HepG2 (cell line): ENCODE results near the gene NTMT1. TPM values are rescaled to one million over a fixed set of nuclear protein-coding genes. Genes with fewer than 3 reads are reported as not detected.

ENCODE experiments used
- ATAC-seq: fragments of 200-7000 bp; cut with Tn5 transposase; 3 replicates; pipeline ENCODE4 v1.9.1; 2020; ENCODE audit warnings: mild to moderate bottlenecking, moderate library complexity
- BruUV-seq: library from RNA; stranded (reverse); fragments of 400-500 nt; replicated peaks from 2 replicates; lab custom pipeline; 2021; lab: Mats Ljungman, UMichigan
- CTCF ChIA-PET: fragments of 300-600 bp; formaldehyde crosslinking; extraction: SDS; loops from one replicate; lab custom pipeline; 2021; ENCODE audit warnings: low total read pairs, inconsistent platforms, low intra/inter-chr PET ratio; lab: Yijun Ruan, JAX
- POLR2A ChIA-PET: fragments of 350-600 bp; sonication (Branson Sonifier 250); formaldehyde crosslinking; loops from one replicate; lab custom pipeline; 2020; ENCODE audit warnings: antibody characterized with exemption, inconsistent platforms; lab: Yijun Ruan, JAX
- DNase-seq: peaks from one replicate; pipeline ENCODE4 v3.0.0-alpha.2; 2015; ENCODE audit warnings: low spot score
- FAIRE-seq: peaks from 3 replicates; lab custom pipeline; 2011; peaks lifted over from hg19 to GRCh38; lab: Jason Lieb, UNC
- H2AFZ ChIP-seq: one replicate; pipeline ENCODE4 v1.6.1; 2011; ENCODE audit warnings: low read length, inconsistent platforms
- H3K27ac ChIP-seq: fragments of 300-600 bp; 3 replicates; pipeline ENCODE4 v1.8.0; 2011; ENCODE audit warnings: mixed run types, mild to moderate bottlenecking, mixed read lengths, low read length, inconsistent platforms; ENCODE audit not compliant: insufficient read depth; ENCODE audit errors: extremely low read length
- H3K27me3 ChIP-seq, 2 experiments: fragments of 200-600 bp in 1 of 2; 2 replicates in 1 of 2; 3 replicates in 1 of 2; pipeline versions ENCODE4 v1.6.0 to v1.8.0; 2011; ENCODE audit warnings: low read length in 2 of 2, mild to moderate bottlenecking in 2 of 2, moderate library complexity in 2 of 2, inconsistent platforms in 1 of 2; ENCODE audit not compliant: insufficient read depth in 2 of 2, control insufficient read depth in 1 of 2
- H3K36me3 ChIP-seq, 2 experiments: fragments of 200-600 bp in 1 of 2; replicated peaks in 1 of 2; 2 replicates in 1 of 2; 3 replicates in 1 of 2; pipeline versions ENCODE4 v1.5.1 to v1.8.0; 2011; ENCODE audit warnings: low read length in 2 of 2, inconsistent platforms in 1 of 2; ENCODE audit not compliant: insufficient read depth in 2 of 2, control insufficient read depth in 1 of 2
- H3K4me1 ChIP-seq: 2 replicates; pipeline ENCODE4 v1.5.1; 2012; ENCODE audit warnings: low read length, inconsistent platforms; ENCODE audit not compliant: insufficient read depth
- H3K4me2 ChIP-seq: 2 replicates; pipeline ENCODE4 v1.6.0; 2011; ENCODE audit warnings: low read depth, low read length, inconsistent platforms
- H3K4me3 ChIP-seq, 3 experiments: fragments of 200-600 bp in 1 of 3; sonication (generic), shearing (Covaris generic) in 1 of 3; replicated peaks in 1 of 3; 2 replicates each; pipeline ENCODE4 v1.5.1; 2011 to 2016; ENCODE audit warnings: low read length in 3 of 3, inconsistent platforms in 2 of 3, low read depth in 2 of 3, mild to moderate bottlenecking in 2 of 3, control low read depth in 1 of 3, mixed read lengths in 1 of 3; ENCODE audit not compliant: insufficient read depth in 1 of 3
- H3K79me2 ChIP-seq: one replicate; pipeline ENCODE4 v1.6.1; 2011; ENCODE audit warnings: low read length, inconsistent platforms; ENCODE audit not compliant: insufficient read depth
- H3K9ac ChIP-seq: 2 replicates; pipeline ENCODE4 v1.6.0; 2011; ENCODE audit warnings: mild to moderate bottlenecking, low read depth, low read length, inconsistent platforms; ENCODE audit not compliant: insufficient read depth
- H3K9me3 ChIP-seq: 2 replicates; pipeline ENCODE4 v1.5.1; 2012; ENCODE audit warnings: mild to moderate bottlenecking, low read length
- H4K20me1 ChIP-seq: 2 replicates; pipeline ENCODE4 v1.6.0; 2011; ENCODE audit warnings: inconsistent platforms, mild to moderate bottlenecking, low read length, moderate library complexity; ENCODE audit not compliant: insufficient read depth
- HNRNPUL1 ChIP-seq: fragments of 200-400 bp; formaldehyde crosslinking; IDR thresholded peaks from 2 replicates; pipeline ENCODE4 v1.6.1; 2017; ENCODE audit warnings: low read depth, mild to moderate bottlenecking, low read length, moderate library complexity
- KLF6 ChIP-seq: IDR thresholded peaks from 2 replicates; pipeline ENCODE4 v1.8.0; 2016; ENCODE audit warnings: missing biosample characterization, missing genetic modification reagents
- SCMH1 ChIP-seq: sonication (generic); formaldehyde crosslinking; IDR thresholded peaks from 2 replicates; pipeline ENCODE4 v1.9.0; 2021; ENCODE audit warnings: missing genetic modification reagents, mild to moderate bottlenecking, borderline replicate concordance
- SKI ChIP-seq: fragments of 450-650 bp; IDR thresholded peaks from one replicate; pipeline ENCODE4 v1.6.1; 2018; ENCODE audit warnings: mild to moderate bottlenecking; ENCODE audit not compliant: partially characterized antibody
- ZMYM3 ChIP-seq: sonication (generic); formaldehyde crosslinking; IDR thresholded peaks from 2 replicates; pipeline ENCODE4 v1.5.1; 2020; ENCODE audit warnings: mild to moderate bottlenecking, missing genetic modification reagents
- ZNF264 ChIP-seq: sonication (generic); formaldehyde crosslinking; IDR thresholded peaks from 2 replicates; pipeline ENCODE4 v1.4.0; 2020; ENCODE audit warnings: missing genetic modification reagents
- ZNF570 ChIP-seq: sonication (generic); formaldehyde crosslinking; IDR thresholded peaks from 2 replicates; pipeline ENCODE4 v1.4.0; 2020; ENCODE audit warnings: mild to moderate bottlenecking, missing genetic modification reagents, borderline replicate concordance
- ZNF629 ChIP-seq: sonication (generic); formaldehyde crosslinking; conservative IDR thresholded peaks from 2 replicates; pipeline ENCODE4 v1.5.0; 2020; ENCODE audit warnings: missing genetic modification reagents
- WGBS: methylation state at CpG from one replicate; pipeline ENCODE4 v1.1.6; 2017; ENCODE audit warnings: low lambda C conversion rate; 5-methylcytosine and 5-hydroxymethylcytosine counted together
- in situ Hi-C: cut with HindIII; loops from 2 replicates; pipeline ENCODE4 v1.10.0; 2017; ENCODE audit warnings: low pct_unique_long_range_greater_than_20kb; ENCODE audit not compliant: extremely low pct_ligation_motif_present
- intact Hi-C: fragments of 100-400 bp; cut with micrococcal nuclease; formaldehyde crosslinking; loops from one replicate; pipeline ENCODE4 v1.10.0; 2022; ENCODE audit not compliant: unreplicated experiment
- polyA plus RNA-seq, 8 experiments: library from polyadenylated mRNA; depleted of rRNA in 3 of 8; stranded (reverse) in 7 of 8; unstranded in 1 of 8; fragments of >200 nt; fragmentation: Illumina TruSeq in 4 of 8; extraction: Trizol in 4 of 8; gene quantifications; 2 replicates each; pipeline versions ENCODE4 v1.2.1 to v1.2.3, GENCODE V29; 2011 to 2016; ENCODE audit warnings: low read depth in 4 of 8, missing spikeins in 1 of 8, mixed read lengths in 1 of 8; ENCODE audit not compliant: insufficient read depth in 1 of 8
- total RNA-seq, 5 experiments: library from RNA; depleted of rRNA; stranded (reverse); fragments of >200 nt; fragmentation: Illumina TruSeq; extraction: Trizol; gene quantifications; 2 replicates each; pipeline ENCODE4 v1.2.3, GENCODE V29; 2016; ENCODE audit warnings: low read depth in 1 of 5
- TF ChIP-seq, protein P1 (sequence below): sonication (generic); formaldehyde crosslinking; IDR thresholded peaks from 2 replicates; pipeline ENCODE4 v1.4.0; 2020; ENCODE audit warnings: missing genetic modification reagents, borderline replicate concordance
- TF ChIP-seq, protein P2 (sequence below): sonication (generic); formaldehyde crosslinking; IDR thresholded peaks from 2 replicates; pipeline ENCODE4 v1.5.0; 2020; ENCODE audit warnings: mild to moderate bottlenecking, missing genetic modification reagents, borderline replicate concordance

Gene NTMT1
- total and polyA plus RNA-seq, 2 of the 13 experiments (the other 11 are each of a cell fraction or from before 2014, with no cell fraction given), result 49.1 to 53.8 TPM

DNA sequence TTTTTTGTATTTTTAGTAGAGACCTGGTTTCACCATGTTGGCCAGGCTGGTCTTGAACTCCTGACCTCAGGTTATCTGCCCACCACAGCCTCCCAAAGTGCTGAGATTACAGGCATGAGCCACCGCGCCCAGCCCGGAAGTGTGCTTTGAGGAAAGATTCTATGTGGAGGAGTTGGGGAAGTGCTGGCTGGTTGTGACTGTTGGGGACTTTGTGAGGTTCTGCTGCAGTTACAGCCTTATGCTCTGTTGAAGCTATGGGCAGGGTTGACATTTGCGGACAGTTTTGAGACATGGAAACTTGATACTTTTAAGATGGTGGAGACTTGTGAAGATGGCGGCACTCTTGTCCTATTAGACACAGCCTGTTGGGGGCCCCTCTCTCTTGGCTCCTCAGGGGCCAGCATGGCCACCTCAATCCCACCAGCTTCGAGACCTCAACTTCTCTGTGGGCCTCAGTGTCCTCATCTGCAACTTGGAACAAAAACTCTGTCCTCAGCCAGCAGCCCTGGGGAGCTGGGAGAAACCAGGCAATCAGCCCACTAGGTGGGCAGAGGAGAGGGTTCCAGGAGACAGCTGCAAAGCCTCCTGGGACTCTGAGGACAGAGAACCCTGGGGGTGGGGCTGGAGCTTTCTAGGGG, 29.9 kb upstream of the NTMT1 start:
- in situ Hi-C loops (no loop called here), intact Hi-C loops (loop anchor here (2.0 kb wide), 1 partner anchor 27 kb away; no protein-coding TSS in a partner anchor)
- H3K4me1 ChIP-seq, result peaks cover 93% of the 10 kb centered on the region
- peak overlapping the region in 2 of 3 experiments; percentile 59 to 79; a peak in 3 of 6 replicates for H3K4me3 ChIP-seq
- no peaks in the 10 kb centered on the region for H3K9me3 ChIP-seq
- peak overlapping the region; percentile 99 for H3K27ac ChIP-seq
- DNase-seq (no peak), FAIRE-seq (peak; percentile 39), ATAC-seq (peak; percentile 19; the same call in 2 of the 3 replicates)
- no peaks in the 10 kb centered on the region for H4K20me1 ChIP-seq
- ChIA-PET POLR2A (interaction anchor here (1.4 to 4.5 kb wide), 18 partner anchors 9 to 456 kb away, joined by 3 to 110 read pairs (median 16); partner anchors contain the start of gene IER5L), CTCF (no interaction called here)
- no peaks in the 10 kb centered on the region for H3K27me3 ChIP-seq
- peak overlapping the region; percentile 86 for H3K4me2 ChIP-seq
- no peaks in the 10 kb centered on the region for H3K36me3 ChIP-seq
- no peaks in the 10 kb centered on the region for H3K79me2 ChIP-seq
- 84% methylated on average over 5 of the region's 6 CpGs for WGBS
- H3K9ac ChIP-seq, result peak overlapping the region; percentile 86
- no TSS peak for BruUV-seq
- no peak overlapping the region for H2AFZ ChIP-seq
- TF ChIP-seq SCMH1 (CRISPR knock-in tag) (no peak), ZNF264 (CRISPR knock-in tag) (no peak), KLF6 (CRISPR knock-in tag) (no peak), HNRNPUL1 (no peak), ZNF570 (CRISPR knock-in tag) (no peak), SKI (no peak), ZMYM3 (CRISPR knock-in tag) (peak; percentile 7; the same call in 1 of the 2 replicates), ZNF629 (CRISPR knock-in tag) (peak; percentile 73)
- TF ChIP-seq, protein P1, sequence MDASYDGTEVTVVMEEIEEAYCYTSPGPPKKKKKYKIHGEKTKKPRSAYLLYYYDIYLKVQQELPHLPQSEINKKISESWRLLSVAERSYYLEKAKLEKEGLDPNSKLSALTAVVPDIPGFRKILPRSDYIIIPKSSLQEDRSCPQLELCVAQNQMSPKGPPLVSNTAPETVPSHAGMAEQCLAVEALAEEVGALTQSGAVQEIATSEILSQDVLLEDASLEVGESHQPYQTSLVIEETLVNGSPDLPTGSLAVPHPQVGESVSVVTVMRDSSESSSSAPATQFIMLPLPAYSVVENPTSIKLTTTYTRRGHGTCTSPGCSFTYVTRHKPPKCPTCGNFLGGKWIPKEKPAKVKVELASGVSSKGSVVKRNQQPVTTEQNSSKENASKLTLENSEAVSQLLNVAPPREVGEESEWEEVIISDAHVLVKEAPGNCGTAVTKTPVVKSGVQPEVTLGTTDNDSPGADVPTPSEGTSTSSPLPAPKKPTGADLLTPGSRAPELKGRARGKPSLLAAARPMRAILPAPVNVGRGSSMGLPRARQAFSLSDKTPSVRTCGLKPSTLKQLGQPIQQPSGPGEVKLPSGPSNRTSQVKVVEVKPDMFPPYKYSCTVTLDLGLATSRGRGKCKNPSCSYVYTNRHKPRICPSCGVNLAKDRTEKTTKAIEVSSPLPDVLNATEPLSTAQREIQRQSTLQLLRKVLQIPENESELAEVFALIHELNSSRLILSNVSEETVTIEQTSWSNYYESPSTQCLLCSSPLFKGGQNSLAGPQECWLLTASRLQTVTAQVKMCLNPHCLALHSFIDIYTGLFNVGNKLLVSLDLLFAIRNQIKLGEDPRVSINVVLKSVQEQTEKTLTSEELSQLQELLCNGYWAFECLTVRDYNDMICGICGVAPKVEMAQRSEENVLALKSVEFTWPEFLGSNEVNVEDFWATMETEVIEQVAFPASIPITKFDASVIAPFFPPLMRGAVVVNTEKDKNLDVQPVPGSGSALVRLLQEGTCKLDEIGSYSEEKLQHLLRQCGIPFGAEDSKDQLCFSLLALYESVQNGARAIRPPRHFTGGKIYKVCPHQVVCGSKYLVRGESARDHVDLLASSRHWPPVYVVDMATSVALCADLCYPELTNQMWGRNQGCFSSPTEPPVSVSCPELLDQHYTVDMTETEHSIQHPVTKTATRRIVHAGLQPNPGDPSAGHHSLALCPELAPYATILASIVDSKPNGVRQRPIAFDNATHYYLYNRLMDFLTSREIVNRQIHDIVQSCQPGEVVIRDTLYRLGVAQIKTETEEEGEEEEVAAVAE, result no peak
- TF ChIP-seq, protein P2, sequence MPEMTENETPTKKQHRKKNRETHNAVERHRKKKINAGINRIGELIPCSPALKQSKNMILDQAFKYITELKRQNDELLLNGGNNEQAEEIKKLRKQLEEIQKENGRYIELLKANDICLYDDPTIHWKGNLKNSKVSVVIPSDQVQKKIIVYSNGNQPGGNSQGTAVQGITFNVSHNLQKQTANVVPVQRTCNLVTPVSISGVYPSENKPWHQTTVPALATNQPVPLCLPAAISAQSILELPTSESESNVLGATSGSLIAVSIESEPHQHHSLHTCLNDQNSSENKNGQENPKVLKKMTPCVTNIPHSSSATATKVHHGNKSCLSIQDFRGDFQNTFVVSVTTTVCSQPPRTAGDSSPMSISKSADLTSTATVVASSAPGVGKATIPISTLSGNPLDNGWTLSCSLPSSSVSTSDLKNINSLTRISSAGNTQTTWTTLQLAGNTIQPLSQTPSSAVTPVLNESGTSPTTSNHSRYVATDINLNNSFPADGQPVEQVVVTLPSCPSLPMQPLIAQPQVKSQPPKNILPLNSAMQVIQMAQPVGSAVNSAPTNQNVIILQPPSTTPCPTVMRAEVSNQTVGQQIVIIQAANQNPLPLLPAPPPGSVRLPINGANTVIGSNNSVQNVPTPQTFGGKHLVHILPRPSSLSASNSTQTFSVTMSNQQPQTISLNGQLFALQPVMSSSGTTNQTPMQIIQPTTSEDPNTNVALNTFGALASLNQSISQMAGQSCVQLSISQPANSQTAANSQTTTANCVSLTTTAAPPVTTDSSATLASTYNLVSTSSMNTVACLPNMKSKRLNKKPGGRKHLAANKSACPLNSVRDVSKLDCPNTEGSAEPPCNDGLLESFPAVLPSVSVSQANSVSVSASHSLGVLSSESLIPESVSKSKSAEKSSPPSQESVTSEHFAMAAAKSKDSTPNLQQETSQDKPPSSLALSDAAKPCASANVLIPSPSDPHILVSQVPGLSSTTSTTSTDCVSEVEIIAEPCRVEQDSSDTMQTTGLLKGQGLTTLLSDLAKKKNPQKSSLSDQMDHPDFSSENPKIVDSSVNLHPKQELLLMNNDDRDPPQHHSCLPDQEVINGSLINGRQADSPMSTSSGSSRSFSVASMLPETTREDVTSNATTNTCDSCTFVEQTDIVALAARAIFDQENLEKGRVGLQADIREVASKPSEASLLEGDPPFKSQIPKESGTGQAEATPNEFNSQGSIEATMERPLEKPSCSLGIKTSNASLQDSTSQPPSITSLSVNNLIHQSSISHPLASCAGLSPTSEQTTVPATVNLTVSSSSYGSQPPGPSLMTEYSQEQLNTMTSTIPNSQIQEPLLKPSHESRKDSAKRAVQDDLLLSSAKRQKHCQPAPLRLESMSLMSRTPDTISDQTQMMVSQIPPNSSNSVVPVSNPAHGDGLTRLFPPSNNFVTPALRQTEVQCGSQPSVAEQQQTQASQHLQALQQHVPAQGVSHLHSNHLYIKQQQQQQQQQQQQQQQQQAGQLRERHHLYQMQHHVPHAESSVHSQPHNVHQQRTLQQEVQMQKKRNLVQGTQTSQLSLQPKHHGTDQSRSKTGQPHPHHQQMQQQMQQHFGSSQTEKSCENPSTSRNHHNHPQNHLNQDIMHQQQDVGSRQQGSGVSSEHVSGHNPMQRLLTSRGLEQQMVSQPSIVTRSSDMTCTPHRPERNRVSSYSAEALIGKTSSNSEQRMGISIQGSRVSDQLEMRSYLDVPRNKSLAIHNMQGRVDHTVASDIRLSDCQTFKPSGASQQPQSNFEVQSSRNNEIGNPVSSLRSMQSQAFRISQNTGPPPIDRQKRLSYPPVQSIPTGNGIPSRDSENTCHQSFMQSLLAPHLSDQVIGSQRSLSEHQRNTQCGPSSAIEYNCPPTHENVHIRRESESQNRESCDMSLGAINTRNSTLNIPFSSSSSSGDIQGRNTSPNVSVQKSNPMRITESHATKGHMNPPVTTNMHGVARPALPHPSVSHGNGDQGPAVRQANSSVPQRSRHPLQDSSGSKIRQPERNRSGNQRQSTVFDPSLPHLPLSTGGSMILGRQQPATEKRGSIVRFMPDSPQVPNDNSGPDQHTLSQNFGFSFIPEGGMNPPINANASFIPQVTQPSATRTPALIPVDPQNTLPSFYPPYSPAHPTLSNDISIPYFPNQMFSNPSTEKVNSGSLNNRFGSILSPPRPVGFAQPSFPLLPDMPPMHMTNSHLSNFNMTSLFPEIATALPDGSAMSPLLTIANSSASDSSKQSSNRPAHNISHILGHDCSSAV (CRISPR knock-in tag), result no peak
